HUES48 (cell line): Measurements from ENCODE around the gene TSPAN14.
"Not testable (repeated sequence)": the region's sequence is repeated elsewhere in the genome, so short reads cannot be mapped to it uniquely, and the experiment has no call there.

ENCODE experiments used
- H3K27ac ChIP-seq: one replicate; pipeline ENCODE4 v1.7.0; 2013; ENCODE audit warnings: low read depth, low read length, inconsistent platforms
- H3K27me3 ChIP-seq: 2 replicates; pipeline ENCODE4 v1.6.1; 2013; ENCODE audit warnings: mild to moderate bottlenecking, low read length; ENCODE audit not compliant: control insufficient read depth, insufficient read depth
- H3K36me3 ChIP-seq: 2 replicates; pipeline ENCODE4 v1.6.1; 2013; ENCODE audit warnings: low read length; ENCODE audit not compliant: control insufficient read depth, insufficient read depth
- H3K4me1 ChIP-seq: 2 replicates; pipeline ENCODE4 v1.6.1; 2013; ENCODE audit warnings: mild to moderate bottlenecking, low read length; ENCODE audit not compliant: control insufficient read depth, insufficient read depth
- H3K4me3 ChIP-seq: 2 replicates; pipeline ENCODE4 v1.5.1; 2013; ENCODE audit warnings: mild to moderate bottlenecking, low read depth, low read length
- H3K9ac ChIP-seq: 2 replicates; pipeline ENCODE4 v1.6.1; 2013; ENCODE audit warnings: mild to moderate bottlenecking, low read depth, low read length, moderate library complexity
- H3K9me3 ChIP-seq: 2 replicates; pipeline ENCODE4 v1.6.1; 2013; ENCODE audit warnings: low read length; ENCODE audit not compliant: control insufficient read depth, insufficient read depth

Gene TSPAN14

DNA sequence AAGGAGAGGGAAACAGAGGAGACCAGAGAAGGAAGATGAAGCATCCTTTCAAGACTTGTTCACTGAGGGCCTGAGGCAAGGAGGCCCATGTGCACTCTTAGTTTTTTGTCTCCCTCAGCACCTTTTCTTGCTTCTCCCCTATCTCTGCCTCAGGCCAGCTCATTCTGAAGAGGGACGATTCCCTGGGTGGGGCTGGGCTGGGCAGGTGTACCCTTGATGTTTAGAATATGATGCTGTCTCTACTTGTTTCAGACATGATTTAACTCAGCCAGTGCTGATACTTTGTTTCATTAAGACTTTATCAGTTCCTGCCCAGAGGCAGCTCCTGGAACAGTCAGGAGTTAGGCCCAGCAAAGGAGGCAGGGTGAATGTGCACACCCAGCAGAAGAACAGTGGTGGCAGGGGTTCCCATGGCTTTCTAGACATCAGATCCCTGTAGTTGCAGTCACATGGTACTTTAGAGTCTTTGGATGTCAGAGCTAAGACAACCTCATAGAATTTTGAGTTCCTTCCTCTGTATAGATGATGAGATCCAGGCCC, 42.4 kb upstream of the TSPAN14 start:
- Histone ChIP-seq H3K4me3 (no peak overlapping the region), H3K27ac (no peak overlapping the region), H3K4me1 (peaks cover 23% of the 10 kb centered on the region)

DNA sequence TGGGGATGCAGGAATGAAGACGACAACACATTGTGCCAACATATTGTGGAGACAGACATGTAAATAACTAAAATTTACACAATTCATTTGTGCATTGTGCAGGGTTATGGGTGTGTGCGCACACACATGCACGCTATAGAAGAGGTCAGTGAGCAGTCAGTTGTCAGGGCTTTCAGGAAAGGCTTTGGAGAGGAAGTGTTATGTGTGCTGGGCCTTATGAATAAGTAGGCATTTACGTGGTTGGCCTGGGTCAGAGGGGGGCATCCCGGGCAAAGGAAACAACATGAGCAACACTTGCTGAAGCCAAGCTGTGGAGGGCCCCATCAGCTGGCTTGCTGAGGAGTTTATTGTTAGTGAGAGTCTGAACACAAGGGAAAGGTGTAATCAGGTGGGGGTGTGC, 41.6 kb upstream of the TSPAN14 start:
- peaks cover 25% of the 10 kb centered on the region for H3K4me1 ChIP-seq
- H3K9ac ChIP-seq: no peak overlapping the region
- no peak overlapping the region for H3K27ac ChIP-seq
- H3K9me3 ChIP-seq: no peaks in the 10 kb centered on the region
- no peak overlapping the region for H3K4me3 ChIP-seq
- no peaks in the 10 kb centered on the region for H3K36me3 ChIP-seq
- peaks cover 31% of the 10 kb centered on the region for H3K27me3 ChIP-seq

More for the DNA sequence above, 42.4 kb upstream of the TSPAN14 start:
- H3K9me3 ChIP-seq: no peaks in the 10 kb centered on the region
- peaks cover 32% of the 10 kb centered on the region for H3K27me3 ChIP-seq
- H3K9ac ChIP-seq: no peak overlapping the region
- H3K36me3 ChIP-seq: no peaks in the 10 kb centered on the region

DNA sequence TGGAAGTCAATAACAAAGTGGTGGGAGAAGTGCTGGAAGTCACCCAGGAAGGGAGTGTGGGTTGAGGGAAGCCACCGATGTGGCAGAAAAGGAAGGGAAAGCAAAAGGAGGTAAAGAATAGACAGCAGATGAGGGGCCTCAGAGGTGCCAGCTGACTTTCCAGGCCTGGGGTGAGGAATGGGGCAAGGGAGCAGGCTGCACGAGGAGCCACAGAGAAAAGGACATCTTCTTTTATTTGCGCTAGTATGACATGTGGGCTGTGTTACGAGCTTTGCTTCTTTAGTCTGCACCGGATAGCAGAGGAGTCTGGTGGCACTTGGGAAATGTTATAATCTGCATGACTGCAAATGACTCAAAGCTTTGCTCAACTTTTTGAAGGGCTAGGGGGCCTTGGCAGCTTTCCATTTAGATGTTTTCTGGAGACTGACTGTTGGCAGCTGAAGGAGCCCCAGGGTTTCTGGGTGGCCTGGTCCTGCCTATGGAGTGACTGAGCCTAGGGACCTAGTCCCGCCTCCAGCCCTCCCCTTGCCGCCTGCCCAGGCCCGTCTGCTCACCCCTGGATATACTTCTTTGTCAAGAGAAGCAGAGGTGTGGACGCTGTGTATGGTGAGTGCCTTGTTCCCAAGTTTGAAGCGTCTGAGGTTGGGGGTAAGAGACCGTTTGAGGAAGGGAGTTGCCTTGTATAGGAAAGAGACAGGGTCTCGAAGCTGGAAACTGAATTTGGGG, 40.7 kb upstream of the TSPAN14 start:
- peaks cover 34% of the 10 kb centered on the region for H3K4me1 ChIP-seq
- H3K27ac ChIP-seq: no peak overlapping the region

DNA sequence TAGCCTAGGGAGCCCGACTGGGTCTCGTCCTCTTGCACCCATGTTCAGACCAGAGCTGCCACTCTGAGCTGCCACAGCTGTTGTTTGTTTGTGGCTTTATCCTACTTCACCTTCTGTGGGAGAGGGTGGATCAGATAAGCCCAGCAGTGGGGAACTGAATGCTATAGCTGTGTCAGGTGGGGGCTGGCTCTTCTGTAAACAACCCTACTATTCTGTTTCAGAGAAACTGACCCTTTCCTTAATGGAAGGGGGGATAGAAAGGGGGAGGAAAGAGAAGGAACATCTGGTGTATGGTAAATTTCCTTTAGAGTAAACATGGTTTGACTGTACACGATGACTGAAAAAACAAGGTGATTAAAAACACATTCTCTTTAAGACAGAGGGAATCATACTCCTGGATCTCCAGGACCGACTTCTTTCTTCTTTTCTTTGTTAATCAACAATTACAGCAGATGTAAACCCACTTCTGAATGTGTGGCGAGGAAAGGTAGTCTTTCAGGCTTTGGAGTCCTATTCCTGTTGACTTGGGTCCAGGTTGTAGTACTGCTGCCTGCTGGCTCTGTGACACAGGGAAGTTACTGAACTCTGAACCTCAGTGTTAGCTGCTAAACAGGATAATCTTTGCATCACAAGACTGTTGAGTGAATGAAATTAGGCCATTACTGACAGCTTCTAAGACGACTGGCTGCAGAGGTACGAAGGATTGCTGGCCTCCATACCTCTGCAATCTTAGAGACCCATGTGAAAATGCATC, 39.8 kb upstream of the TSPAN14 start:
- Histone ChIP-seq H3K36me3 (no peaks in the 10 kb centered on the region), H3K27ac (no peak overlapping the region), H3K9ac (no peak overlapping the region), H3K4me3 (no peak overlapping the region), H3K9me3 (no peaks in the 10 kb centered on the region), H3K4me1 (peaks cover 30% of the 10 kb centered on the region), H3K27me3 (peaks cover 18% of the 10 kb centered on the region; the same call in 1 of the 2 replicates)

More for the DNA sequence above, 40.7 kb upstream of the TSPAN14 start:
- H3K27me3 ChIP-seq: peaks cover 25% of the 10 kb centered on the region; the same call in 1 of the 2 replicates
- H3K36me3 ChIP-seq: no peaks in the 10 kb centered on the region
- H3K4me3 ChIP-seq: no peak overlapping the region
- no peaks in the 10 kb centered on the region for H3K9me3 ChIP-seq
- no peak overlapping the region for H3K9ac ChIP-seq

DNA sequence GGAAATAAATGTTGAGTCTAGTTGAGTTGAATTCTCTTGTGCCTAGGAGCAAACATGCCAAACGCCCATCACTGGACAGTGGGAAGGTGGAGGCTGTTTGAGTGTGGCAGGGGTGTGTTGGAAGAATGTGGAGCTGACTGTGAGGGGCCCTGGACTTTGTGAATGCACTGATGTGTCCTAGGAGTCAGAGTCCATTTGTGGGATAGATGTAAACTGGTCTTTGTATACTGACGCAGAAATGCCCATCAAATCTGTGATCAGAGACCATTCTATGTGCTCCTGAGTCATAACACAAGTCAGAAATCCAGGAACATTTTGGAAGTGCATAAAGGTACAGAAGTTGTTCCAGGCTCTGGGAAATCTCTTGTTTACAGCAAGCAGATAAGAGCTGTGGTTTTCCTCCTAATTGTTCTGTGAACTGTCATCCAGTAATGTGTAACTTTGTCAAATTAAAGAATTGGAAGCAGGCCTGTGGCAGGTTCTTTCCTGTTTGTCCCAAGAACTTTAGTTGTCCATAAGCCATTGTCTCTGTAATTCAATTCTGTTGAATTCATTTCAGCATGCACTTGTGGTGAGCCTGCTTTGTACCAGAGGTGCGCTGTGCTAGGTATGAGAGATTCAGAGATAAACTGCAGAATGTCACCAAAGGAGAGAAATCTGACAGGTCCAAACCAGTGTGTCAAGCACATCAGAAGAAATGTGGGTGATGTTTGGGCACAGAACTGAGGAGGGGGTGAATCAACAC, 38.2 kb upstream of the TSPAN14 start:
- H3K4me3 ChIP-seq: no peak overlapping the region
- H3K9me3 ChIP-seq: no peaks in the 10 kb centered on the region
- H3K36me3 ChIP-seq: peaks cover 3% of the 10 kb centered on the region; the same call in 1 of the 2 replicates
- no peak overlapping the region for H3K27ac ChIP-seq
- no peak overlapping the region for H3K9ac ChIP-seq
- H3K27me3 ChIP-seq: peaks cover 14% of the 10 kb centered on the region; the same call in 1 of the 2 replicates
- H3K4me1 ChIP-seq: peaks cover 30% of the 10 kb centered on the region

DNA sequence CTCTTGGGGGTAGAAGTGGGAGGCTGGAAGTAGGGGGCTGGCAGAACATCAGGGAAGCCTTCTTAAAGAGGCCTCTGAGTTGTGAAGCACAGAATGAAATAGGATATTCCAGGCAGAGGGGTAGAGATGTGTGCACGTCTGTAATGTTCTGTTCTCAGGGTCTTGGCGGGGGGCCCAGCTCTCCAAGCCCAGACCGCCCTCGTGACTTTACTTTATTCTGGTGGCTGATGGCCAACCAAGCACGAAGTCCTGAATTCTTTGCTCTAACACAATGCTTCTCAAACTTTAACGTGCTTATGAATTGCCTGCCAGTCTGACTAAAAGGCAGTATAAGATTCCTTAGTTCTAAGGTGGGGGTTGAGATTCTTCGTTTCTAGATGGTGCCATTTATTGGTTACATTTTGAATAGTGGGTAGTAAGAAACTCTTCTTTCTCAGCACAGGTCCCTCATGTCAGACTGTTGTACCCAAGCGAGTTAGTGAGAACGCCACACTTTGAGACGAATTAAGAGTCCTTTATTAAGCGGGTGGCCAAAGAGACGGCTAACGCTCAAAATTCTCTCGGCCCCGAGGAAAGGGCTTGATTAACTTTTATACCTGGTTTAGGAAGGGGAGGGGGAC, 37.5 kb upstream of the TSPAN14 start:
- Histone ChIP-seq H3K36me3 (peaks cover 8% of the 10 kb centered on the region; the same call in 1 of the 2 replicates), H3K27ac (no peak overlapping the region), H3K27me3 (peaks cover 14% of the 10 kb centered on the region; the same call in 1 of the 2 replicates), H3K9me3 (no peaks in the 10 kb centered on the region), H3K4me3 (no peak overlapping the region), H3K4me1 (peaks cover 30% of the 10 kb centered on the region), H3K9ac (no peak overlapping the region)

DNA sequence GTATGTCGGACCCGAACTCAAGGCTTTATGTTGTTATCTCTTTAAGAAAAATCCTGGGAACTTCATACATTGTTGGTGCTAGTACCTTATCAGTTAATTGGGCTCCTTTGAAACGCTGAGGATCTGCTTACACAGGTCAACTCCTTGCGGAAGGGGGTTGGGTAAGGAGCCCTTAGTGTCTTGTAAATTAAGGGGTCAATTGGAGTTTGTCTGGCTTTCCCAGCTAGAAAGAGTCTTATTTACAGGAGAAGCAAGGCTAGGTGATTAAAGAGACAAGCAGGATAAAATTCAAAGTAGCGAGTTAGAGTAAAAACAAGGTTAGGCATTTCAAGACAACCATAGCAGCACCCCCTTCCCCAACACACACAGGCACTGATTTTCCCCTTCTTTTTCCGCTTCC, 36.9 kb upstream of the TSPAN14 start:
- not testable (repeated sequence) for H3K9ac ChIP-seq, H3K9me3 ChIP-seq
- peaks cover 10% of the 10 kb centered on the region; the same call in 1 of the 2 replicates for H3K36me3 ChIP-seq
- peaks cover 30% of the 10 kb centered on the region for H3K4me1 ChIP-seq
- H3K27me3 ChIP-seq: peaks cover 14% of the 10 kb centered on the region; the same call in 1 of the 2 replicates
- H3K27ac ChIP-seq: peak overlapping the region; percentile 33
- H3K4me3 ChIP-seq: 0 out of 2 replicates have a peak overlapping the region, but pooled peaks have one; percentile 34

DNA sequence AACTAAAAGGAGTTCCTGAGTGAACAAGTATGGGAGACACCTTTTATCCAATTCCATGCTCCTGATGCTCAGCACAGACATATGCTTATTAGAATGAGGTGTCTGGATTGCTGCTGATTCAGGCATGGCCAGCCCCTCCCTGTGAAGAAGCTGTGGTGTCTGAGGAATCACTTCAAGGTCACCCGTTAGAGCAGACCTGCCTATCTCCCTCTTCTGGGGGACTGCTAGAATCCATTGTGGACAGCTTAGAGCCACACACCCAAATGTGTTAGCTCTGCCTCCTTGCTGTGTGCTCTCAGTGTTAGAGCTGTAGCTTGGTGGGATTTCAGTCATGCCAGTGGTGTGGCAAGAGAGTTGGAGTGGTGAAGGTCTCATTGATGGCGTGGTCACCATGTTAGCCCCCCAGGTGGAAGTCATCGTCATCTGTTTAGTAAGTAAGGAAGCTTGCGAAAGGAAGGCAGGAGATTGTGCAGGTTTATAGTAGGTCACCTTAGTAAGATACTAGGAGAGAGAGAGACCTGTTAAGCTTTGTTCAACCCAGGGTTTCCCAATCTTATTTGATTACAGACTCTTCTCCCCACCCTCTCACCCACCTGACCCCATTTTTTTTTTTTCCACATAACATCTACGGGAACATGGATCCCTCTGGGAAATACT, 32.9 kb upstream of the TSPAN14 start:
- H3K36me3 ChIP-seq: peaks cover 37% of the 10 kb centered on the region

DNA sequence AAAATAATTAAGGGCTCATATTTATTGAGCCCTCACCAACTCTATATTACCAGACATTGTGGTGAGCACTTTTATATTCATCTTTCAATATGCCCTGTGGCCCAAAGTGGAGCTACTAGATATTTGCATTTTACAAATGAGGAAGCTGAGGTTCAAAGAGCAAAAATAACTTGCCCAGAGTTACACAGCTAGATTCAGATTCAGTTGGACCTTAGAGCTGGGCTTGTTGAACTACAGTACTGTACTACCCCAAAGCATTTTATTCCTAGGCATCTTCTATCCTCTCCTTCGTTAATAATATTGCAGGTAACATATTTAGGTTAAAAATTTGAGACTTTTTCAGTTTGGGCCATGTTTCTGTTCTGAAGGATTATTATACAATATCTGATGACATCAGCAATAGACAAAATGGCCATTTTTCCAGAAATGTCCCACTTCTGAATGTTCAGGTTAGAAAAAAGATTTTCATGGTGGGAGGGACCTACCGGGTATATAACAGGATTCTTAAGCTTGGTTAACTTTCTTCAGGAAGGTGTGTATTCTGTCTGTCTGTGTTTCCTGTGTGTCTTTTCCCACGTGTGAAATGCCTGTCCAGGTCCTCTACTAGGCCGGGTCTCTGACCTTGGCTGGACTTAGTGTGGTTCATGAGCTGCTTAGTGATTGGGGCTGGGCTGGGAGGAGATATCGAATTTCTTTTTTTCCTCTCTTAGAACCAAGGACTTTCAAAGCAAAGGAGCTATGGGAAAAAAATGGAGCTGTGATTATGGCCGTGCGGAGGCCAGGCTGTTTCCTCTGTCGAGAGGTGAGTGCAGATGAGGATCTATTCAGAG, 32.2 kb upstream of the TSPAN14 start:
- Histone ChIP-seq H3K9ac (no peak overlapping the region), H3K4me3 (no peak overlapping the region), H3K9me3 (no peaks in the 10 kb centered on the region), H3K4me1 (peaks cover 11% of the 10 kb centered on the region; the same call in 1 of the 2 replicates), H3K36me3 (peaks cover 44% of the 10 kb centered on the region), H3K27ac (no peak overlapping the region), H3K27me3 (no peaks in the 10 kb centered on the region)

More for the DNA sequence above, 32.9 kb upstream of the TSPAN14 start:
- Histone ChIP-seq H3K9me3 (no peaks in the 10 kb centered on the region), H3K4me1 (peaks cover 19% of the 10 kb centered on the region), H3K27me3 (0 out of 2 replicates have a peak, but pooled peaks cover 6% of the 10 kb centered on the region), H3K9ac (no peak overlapping the region), H3K27ac (no peak overlapping the region), H3K4me3 (no peak overlapping the region)
